KMS-11 (cell line): ENCODE data around the gene CTNNA2.

Experiments
- H2AFZ ChIP-seq: fragments of 200-600 bp; sonication (generic); 2 replicates; pipeline ENCODE4 v1.6.1; 2016; ENCODE audit warnings: antibody characterized with exemption, mixed run types, low read depth
- H3K27ac ChIP-seq: fragments of 200-600 bp; sonication (generic); 2 replicates; pipeline ENCODE4 v1.6.1; 2016; ENCODE audit warnings: mild to moderate bottlenecking, mixed run types
- H3K27me3 ChIP-seq: fragments of 200-600 bp; sonication (generic); 2 replicates; pipeline ENCODE4 v1.6.1; 2017; ENCODE audit warnings: mild to moderate bottlenecking, low read depth, mixed run types, moderate library complexity; ENCODE audit not compliant: insufficient read depth
- H3K36me3 ChIP-seq: fragments of 200-600 bp; sonication (generic); 2 replicates; pipeline ENCODE4 v1.6.1; 2017; ENCODE audit warnings: mild to moderate bottlenecking, mixed run types; ENCODE audit not compliant: insufficient read depth
- H3K4me1 ChIP-seq: fragments of 200-600 bp; sonication (generic); 2 replicates; pipeline ENCODE4 v1.6.1; 2016; ENCODE audit warnings: mild to moderate bottlenecking, low read depth, mixed run types; ENCODE audit not compliant: poor library complexity, severe bottlenecking
- H3K4me2 ChIP-seq: fragments of 200-600 bp; sonication (generic); 2 replicates; pipeline ENCODE4 v1.7.0; 2016; ENCODE audit warnings: mild to moderate bottlenecking, mixed run types
- H3K4me3 ChIP-seq: fragments of 200-600 bp; sonication (generic); IDR thresholded peaks from 2 replicates; pipeline ENCODE4 v1.6.1; 2017; ENCODE audit warnings: low read depth, low read length, mixed read lengths; ENCODE audit not compliant: insufficient read depth
- H3K79me2 ChIP-seq: fragments of 200-600 bp; sonication (generic); 2 replicates; pipeline ENCODE4 v1.6.1; 2016; ENCODE audit warnings: low read depth, mixed run types; ENCODE audit not compliant: insufficient read depth
- H3K9ac ChIP-seq: fragments of 200-600 bp; sonication (generic); 2 replicates; pipeline ENCODE4 v1.6.1; 2016; ENCODE audit warnings: mild to moderate bottlenecking, mixed run types
- H4K20me1 ChIP-seq: fragments of 200-600 bp; sonication (generic); 2 replicates; pipeline ENCODE4 v1.6.1; 2016; ENCODE audit warnings: mild to moderate bottlenecking, mixed run types; ENCODE audit not compliant: insufficient read depth
- CTCF ChIP-seq: fragments of 200-600 bp; sonication (generic); conservative IDR thresholded peaks from 2 replicates; pipeline ENCODE4 v1.6.1; 2017; ENCODE audit warnings: low read depth, mild to moderate bottlenecking, antibody characterized with exemption, low read length, moderate library complexity, mixed read lengths

Gene CTNNA2

DNA sequence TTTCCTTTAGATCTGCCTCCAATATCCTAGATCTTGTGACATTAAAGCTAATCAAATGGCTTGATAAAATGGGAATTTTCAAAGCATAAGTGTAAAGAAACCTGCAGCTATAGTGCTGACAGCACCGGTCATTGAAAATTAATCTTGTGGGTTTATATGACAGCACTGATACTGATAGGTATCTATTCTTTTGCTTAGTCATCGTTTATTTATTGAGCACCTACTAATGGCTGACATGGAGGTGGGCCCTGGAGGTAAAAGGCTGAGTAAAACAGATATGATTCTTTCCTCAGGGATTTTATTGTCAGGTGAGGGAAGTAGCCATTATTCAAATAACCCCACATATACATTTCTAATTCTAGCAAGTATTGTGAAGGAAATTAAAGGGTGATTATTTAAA lies 509.2 kb downstream of the CTNNA2 start:
- no peak overlapping the region for H3K27ac ChIP-seq
- H2AFZ ChIP-seq = no peak overlapping the region
- H3K4me2 ChIP-seq = no peak overlapping the region
- H3K4me1 ChIP-seq = peaks cover 3% of the 10 kb centered on the region
- H3K79me2 ChIP-seq = no peaks in the 10 kb centered on the region
- no peak overlapping the region for H3K9ac ChIP-seq
- no peaks in the 10 kb centered on the region for H4K20me1 ChIP-seq
- no peak for TF ChIP-seq CTCF
- no peak overlapping the region for H3K4me3 ChIP-seq
- H3K36me3 ChIP-seq = no peaks in the 10 kb centered on the region
- no peaks in the 10 kb centered on the region for H3K27me3 ChIP-seq

GRCh38 chr2:80026040-80026729 lies 513.3 kb downstream of the CTNNA2 start:
- no peak for TF ChIP-seq CTCF
- no peak overlapping the region for H2AFZ ChIP-seq

GRCh38 chr2:80028051-80028450 lies 515.2 kb downstream of the CTNNA2 start:
- no peak for TF ChIP-seq CTCF
- Histone ChIP-seq H3K27me3 (no peaks in the 10 kb centered on the region), H3K36me3 (no peaks in the 10 kb centered on the region), H3K79me2 (no peaks in the 10 kb centered on the region), H3K4me3 (no peak overlapping the region), H4K20me1 (no peaks in the 10 kb centered on the region), H2AFZ (no peak overlapping the region), H3K4me2 (no peak overlapping the region), H3K4me1 (peaks cover 29% of the 10 kb centered on the region), H3K27ac (no peak overlapping the region), H3K9ac (no peak overlapping the region)

More at GRCh38 chr2:80026040-80026729, 513.3 kb downstream of the CTNNA2 start:
- Histone ChIP-seq H3K79me2 (no peaks in the 10 kb centered on the region), H3K4me2 (no peak overlapping the region), H3K9ac (no peak overlapping the region), H3K36me3 (no peaks in the 10 kb centered on the region), H4K20me1 (no peaks in the 10 kb centered on the region), H3K27me3 (no peaks in the 10 kb centered on the region), H3K4me3 (no peak overlapping the region), H3K27ac (no peak overlapping the region), H3K4me1 (peaks cover 29% of the 10 kb centered on the region)

GRCh38 chr2:80028584-80028983 lies 515.7 kb downstream of the CTNNA2 start:
- no peak overlapping the region for H3K4me3 ChIP-seq
- H4K20me1 ChIP-seq = no peaks in the 10 kb centered on the region
- no peak for TF ChIP-seq CTCF
- no peaks in the 10 kb centered on the region for H3K27me3 ChIP-seq
- no peaks in the 10 kb centered on the region for H3K79me2 ChIP-seq
- H2AFZ ChIP-seq = no peak overlapping the region
- H3K9ac ChIP-seq = no peak overlapping the region
- H3K36me3 ChIP-seq = no peaks in the 10 kb centered on the region
- peaks cover 29% of the 10 kb centered on the region for H3K4me1 ChIP-seq
- H3K27ac ChIP-seq = no peak overlapping the region
- H3K4me2 ChIP-seq = no peak overlapping the region
